SK-N-SH treated with all-trans-retinoic acid at 6 μM for 48 hours (cell line): ENCODE data around the gene MED27.

Source experiments
- ATAC-seq: fragments of 200-7000 bp; cut with Tn5 transposase; 3 replicates; pipeline ENCODE4 v1.9.1; 2020; ENCODE audit warnings: mild to moderate bottlenecking, moderate library complexity
- BACH2 ChIP-seq: fragments of 250-450 bp; sonication (Bioruptor Pico); IDR thresholded peaks from 2 replicates; pipeline ENCODE4 v1.9.0; 2021; ENCODE audit warnings: mild to moderate bottlenecking, borderline replicate concordance
- CREB5 ChIP-seq: fragments of 250-450 bp; sonication (Bioruptor Pico); IDR thresholded peaks from 2 replicates; pipeline ENCODE4 v1.5.1; 2020; ENCODE audit warnings: low read depth, mild to moderate bottlenecking, moderate library complexity
- CSDC2 ChIP-seq: fragments of 250-450 bp; sonication (Bioruptor Pico); IDR thresholded peaks from 2 replicates; pipeline ENCODE4 v1.5.0; 2020; ENCODE audit warnings: mild to moderate bottlenecking, moderate library complexity
- CSRNP3 ChIP-seq: fragments of 250-450 bp; sonication (Bioruptor Pico); IDR thresholded peaks from 2 replicates; pipeline ENCODE4 v1.5.1; 2021; ENCODE audit warnings: mild to moderate bottlenecking, moderate library complexity
- ESRRG ChIP-seq: fragments of 250-450 bp; sonication (Bioruptor Pico); IDR thresholded peaks from 2 replicates; pipeline ENCODE4 v1.6.1; 2021; ENCODE audit warnings: mild to moderate bottlenecking
- GLIS3 ChIP-seq: fragments of 250-450 bp; sonication (Bioruptor Pico); IDR thresholded peaks from 2 replicates; pipeline ENCODE4 v1.5.0; 2020; ENCODE audit warnings: mild to moderate bottlenecking, moderate library complexity
- ISL1 ChIP-seq: fragments of 250-450 bp; sonication (Bioruptor Pico); IDR thresholded peaks from 2 replicates; pipeline ENCODE4 v2.1.2; 2022; ENCODE audit warnings: mild to moderate bottlenecking, moderate library complexity
- OSR1 ChIP-seq: fragments of 250-450 bp; sonication (Bioruptor Pico); IDR thresholded peaks from 2 replicates; pipeline ENCODE4 v1.8.0; 2022; ENCODE audit warnings: moderate library complexity, mild to moderate bottlenecking, inconsistent platforms
- POU6F1 ChIP-seq: fragments of 250-450 bp; sonication (Bioruptor Pico); IDR thresholded peaks from 2 replicates; pipeline ENCODE4 v1.8.0; 2021; ENCODE audit warnings: low read depth, mild to moderate bottlenecking, moderate library complexity, borderline replicate concordance
- PPARA ChIP-seq: fragments of 250-450 bp; sonication (Bioruptor Pico); IDR thresholded peaks from 2 replicates; pipeline ENCODE4 v1.5.0; 2020; ENCODE audit warnings: mild to moderate bottlenecking, borderline replicate concordance
- RARB ChIP-seq: fragments of 250-450 bp; sonication (Bioruptor Pico); IDR thresholded peaks from 2 replicates; pipeline ENCODE4 v1.8.0; 2021; ENCODE audit warnings: mild to moderate bottlenecking, moderate library complexity
- SNAI2 ChIP-seq: fragments of 250-450 bp; sonication (Bioruptor Pico); IDR thresholded peaks from 2 replicates; pipeline ENCODE4 v1.5.0; 2020; ENCODE audit warnings: mild to moderate bottlenecking, moderate library complexity
- TCF4 ChIP-seq: fragments of 250-450 bp; sonication (Bioruptor Pico); IDR thresholded peaks from 2 replicates; pipeline ENCODE4 v1.8.0; 2021; ENCODE audit warnings: mild to moderate bottlenecking, moderate library complexity, borderline replicate concordance
- TOX ChIP-seq: fragments of 250-450 bp; sonication (Bioruptor Pico); IDR thresholded peaks from 2 replicates; pipeline ENCODE4 v1.8.0; 2021; ENCODE audit warnings: mild to moderate bottlenecking, moderate library complexity, borderline replicate concordance
- ZC3H10 ChIP-seq: fragments of 250-450 bp; sonication (Bioruptor Pico); IDR thresholded peaks from 2 replicates; pipeline ENCODE4 v1.5.1; 2021; ENCODE audit warnings: mild to moderate bottlenecking, moderate library complexity
- ZFP3 ChIP-seq: fragments of 250-450 bp; sonication (Bioruptor Pico); IDR thresholded peaks from 2 replicates; pipeline ENCODE4 v1.5.0; 2020; ENCODE audit warnings: mild to moderate bottlenecking, moderate library complexity
- ZFP30 ChIP-seq: fragments of 450-650 bp; formaldehyde crosslinking; IDR thresholded peaks from 2 replicates; pipeline ENCODE4 v1.5.0; 2022; ENCODE audit warnings: mild to moderate bottlenecking, moderate library complexity
- ZNF565 ChIP-seq: fragments of 450-650 bp; formaldehyde crosslinking; conservative IDR thresholded peaks from 2 replicates; pipeline ENCODE4 v1.5.0; 2020; ENCODE audit warnings: low read depth, mild to moderate bottlenecking, moderate library complexity
- ZNF70 ChIP-seq: fragments of 450-650 bp; formaldehyde crosslinking; IDR thresholded peaks from 2 replicates; pipeline ENCODE4 v1.5.0; 2020; ENCODE audit warnings: mild to moderate bottlenecking, moderate library complexity
- ZNF8 ChIP-seq: fragments of 450-650 bp; formaldehyde crosslinking; IDR thresholded peaks from 2 replicates; pipeline ENCODE4 v1.5.0; 2020; ENCODE audit warnings: mild to moderate bottlenecking, moderate library complexity
- TF ChIP-seq, protein P1 (sequence below): fragments of 250-450 bp; sonication (Bioruptor Pico); IDR thresholded peaks from 2 replicates; pipeline ENCODE4 v1.5.0; 2020; ENCODE audit warnings: mild to moderate bottlenecking, moderate library complexity
- TF ChIP-seq, protein P2 (sequence below): fragments of 250-450 bp; sonication (Bioruptor Pico); IDR thresholded peaks from 2 replicates; pipeline ENCODE4 v1.8.0; 2020; ENCODE audit warnings: mild to moderate bottlenecking, moderate library complexity, borderline replicate concordance

Gene MED27

DNA sequence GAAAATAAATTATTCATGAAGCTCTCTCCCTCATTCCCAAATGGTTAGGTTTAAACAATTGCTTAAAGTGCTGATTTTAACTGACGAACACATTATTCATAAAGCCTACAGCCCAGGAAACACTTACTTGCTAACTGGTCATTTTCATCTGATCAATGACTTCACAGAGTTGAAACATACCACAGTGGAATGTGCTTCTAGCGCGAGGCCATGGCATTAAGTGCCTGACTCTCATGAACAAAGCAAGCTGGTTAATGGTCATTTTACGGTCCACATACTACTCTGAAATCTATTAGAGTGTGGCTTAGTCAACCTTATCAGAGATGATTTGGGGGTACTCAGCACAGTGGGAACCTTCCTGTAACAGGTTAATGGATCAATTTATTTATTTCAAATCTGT is 114.6 kb downstream of the MED27 start:
- ATAC-seq = no peak
- TF ChIP-seq ISL1 (CRISPR knock-in tag) (no peak), ZNF565 (CRISPR knock-in tag) (no peak), TOX (no peak), SNAI2 (CRISPR knock-in tag) (no peak), RARB (CRISPR knock-in tag) (no peak), ZC3H10 (no peak), BACH2 (CRISPR knock-in tag) (no peak), PPARA (CRISPR knock-in tag) (no peak), CREB5 (CRISPR knock-in tag) (no peak), ZFP3 (CRISPR knock-in tag) (no peak), ESRRG (no peak), ZFP30 (no peak), CSDC2 (CRISPR knock-in tag) (no peak), CSRNP3 (CRISPR knock-in tag) (no peak), ZNF70 (CRISPR knock-in tag) (no peak), GLIS3 (CRISPR knock-in tag) (no peak), TCF4 (CRISPR knock-in tag) (no peak), POU6F1 (CRISPR knock-in tag) (no peak)
- TF ChIP-seq, protein P1, sequence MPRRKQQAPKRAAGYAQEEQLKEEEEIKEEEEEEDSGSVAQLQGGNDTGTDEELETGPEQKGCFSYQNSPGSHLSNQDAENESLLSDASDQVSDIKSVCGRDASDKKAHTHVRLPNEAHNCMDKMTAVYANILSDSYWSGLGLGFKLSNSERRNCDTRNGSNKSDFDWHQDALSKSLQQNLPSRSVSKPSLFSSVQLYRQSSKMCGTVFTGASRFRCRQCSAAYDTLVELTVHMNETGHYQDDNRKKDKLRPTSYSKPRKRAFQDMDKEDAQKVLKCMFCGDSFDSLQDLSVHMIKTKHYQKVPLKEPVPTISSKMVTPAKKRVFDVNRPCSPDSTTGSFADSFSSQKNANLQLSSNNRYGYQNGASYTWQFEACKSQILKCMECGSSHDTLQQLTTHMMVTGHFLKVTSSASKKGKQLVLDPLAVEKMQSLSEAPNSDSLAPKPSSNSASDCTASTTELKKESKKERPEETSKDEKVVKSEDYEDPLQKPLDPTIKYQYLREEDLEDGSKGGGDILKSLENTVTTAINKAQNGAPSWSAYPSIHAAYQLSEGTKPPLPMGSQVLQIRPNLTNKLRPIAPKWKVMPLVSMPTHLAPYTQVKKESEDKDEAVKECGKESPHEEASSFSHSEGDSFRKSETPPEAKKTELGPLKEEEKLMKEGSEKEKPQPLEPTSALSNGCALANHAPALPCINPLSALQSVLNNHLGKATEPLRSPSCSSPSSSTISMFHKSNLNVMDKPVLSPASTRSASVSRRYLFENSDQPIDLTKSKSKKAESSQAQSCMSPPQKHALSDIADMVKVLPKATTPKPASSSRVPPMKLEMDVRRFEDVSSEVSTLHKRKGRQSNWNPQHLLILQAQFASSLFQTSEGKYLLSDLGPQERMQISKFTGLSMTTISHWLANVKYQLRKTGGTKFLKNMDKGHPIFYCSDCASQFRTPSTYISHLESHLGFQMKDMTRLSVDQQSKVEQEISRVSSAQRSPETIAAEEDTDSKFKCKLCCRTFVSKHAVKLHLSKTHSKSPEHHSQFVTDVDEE (CRISPR knock-in tag) = no peak

DNA sequence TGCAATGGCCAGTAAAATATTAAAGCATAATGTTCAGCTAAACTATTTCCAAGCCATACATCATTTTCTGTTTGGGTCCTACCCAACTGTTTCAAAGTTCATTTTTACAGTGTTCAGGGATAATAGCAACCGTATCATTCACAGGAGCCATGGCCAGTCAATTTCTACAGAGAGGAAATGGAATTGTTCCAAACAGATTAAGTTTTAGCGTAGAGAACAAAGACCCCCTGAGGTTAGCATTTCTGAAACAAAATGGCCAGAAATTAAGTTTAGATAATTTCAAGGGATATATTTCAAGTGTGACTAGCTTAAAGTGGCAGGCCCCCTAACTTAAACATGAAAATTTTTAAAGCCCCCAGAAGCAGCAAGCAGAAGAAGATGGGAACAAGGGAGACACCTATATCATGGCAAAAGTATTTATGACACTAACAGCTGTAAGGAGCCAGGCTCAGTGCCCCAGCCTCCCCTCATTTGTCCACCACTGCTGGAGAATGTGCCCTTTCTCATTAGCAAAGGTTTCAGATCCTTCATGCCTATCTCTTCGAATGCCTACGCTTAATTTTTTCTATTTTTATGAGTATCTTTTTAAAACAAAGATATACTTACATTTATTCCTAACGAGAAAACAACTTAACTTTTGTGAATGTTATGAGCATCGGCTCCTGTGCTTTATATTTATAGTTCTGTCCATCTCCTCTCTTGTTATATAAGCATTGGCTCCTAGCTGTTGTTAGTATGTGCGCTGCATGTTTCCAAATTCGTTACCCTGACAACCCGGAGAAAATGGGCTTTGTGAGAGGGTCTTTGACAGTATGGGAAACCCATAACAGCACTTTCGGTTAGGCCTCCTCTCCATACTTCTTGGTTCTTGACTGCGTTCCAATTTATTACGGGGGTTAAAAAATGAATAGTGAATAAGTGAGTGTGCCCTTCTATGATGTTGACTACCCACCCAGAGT is 116.3 kb downstream of the MED27 start:
- ATAC-seq = no peak
- TF ChIP-seq ZNF565 (CRISPR knock-in tag) = no peak
- TF ChIP-seq, protein P2, sequence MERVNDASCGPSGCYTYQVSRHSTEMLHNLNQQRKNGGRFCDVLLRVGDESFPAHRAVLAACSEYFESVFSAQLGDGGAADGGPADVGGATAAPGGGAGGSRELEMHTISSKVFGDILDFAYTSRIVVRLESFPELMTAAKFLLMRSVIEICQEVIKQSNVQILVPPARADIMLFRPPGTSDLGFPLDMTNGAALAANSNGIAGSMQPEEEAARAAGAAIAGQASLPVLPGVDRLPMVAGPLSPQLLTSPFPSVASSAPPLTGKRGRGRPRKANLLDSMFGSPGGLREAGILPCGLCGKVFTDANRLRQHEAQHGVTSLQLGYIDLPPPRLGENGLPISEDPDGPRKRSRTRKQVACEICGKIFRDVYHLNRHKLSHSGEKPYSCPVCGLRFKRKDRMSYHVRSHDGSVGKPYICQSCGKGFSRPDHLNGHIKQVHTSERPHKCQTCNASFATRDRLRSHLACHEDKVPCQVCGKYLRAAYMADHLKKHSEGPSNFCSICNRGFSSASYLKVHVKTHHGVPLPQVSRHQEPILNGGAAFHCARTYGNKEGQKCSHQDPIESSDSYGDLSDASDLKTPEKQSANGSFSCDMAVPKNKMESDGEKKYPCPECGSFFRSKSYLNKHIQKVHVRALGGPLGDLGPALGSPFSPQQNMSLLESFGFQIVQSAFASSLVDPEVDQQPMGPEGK (CRISPR knock-in tag) = no peak
- no peak for TF ChIP-seq TCF4 (CRISPR knock-in tag)
- TF ChIP-seq RARB (CRISPR knock-in tag) = no peak
- TF ChIP-seq, protein P1 (CRISPR knock-in tag) = no peak
- no peak for TF ChIP-seq POU6F1 (CRISPR knock-in tag)
- no peak for TF ChIP-seq SNAI2 (CRISPR knock-in tag)
- TF ChIP-seq PPARA (CRISPR knock-in tag) = no peak
- TF ChIP-seq CREB5 (CRISPR knock-in tag) = no peak
- no peak for TF ChIP-seq ZNF8 (CRISPR knock-in tag)
- TF ChIP-seq ESRRG = no peak
- no peak for TF ChIP-seq ZNF70 (CRISPR knock-in tag)
- no peak for TF ChIP-seq ISL1 (CRISPR knock-in tag)
- TF ChIP-seq OSR1 (CRISPR knock-in tag) = no peak
- no peak for TF ChIP-seq GLIS3 (CRISPR knock-in tag)
